NCI-H526 (cell line): ENCODE results near the gene GEMIN4.
"Not testable (repeated sequence)": the region's sequence is repeated elsewhere in the genome, so short reads cannot be mapped to it uniquely, and the experiment has no call there.

Experiments used
- DNase-seq, 2 experiments: peaks; one replicate each; lab custom pipeline; 2025; lab: John Stamatoyannopoulos, UW

The GEMIN4 gene

GRCh38 chr17:752002-752619 lies at the start of gene GEMIN4:
Gene GEMIN4 (minus strand): TSS chr17:752264. CDS start chr17:752142, 122 bp downstream.
- peak; percentile 10 to 91 for DNase-seq

- no peak for DNase-seq
Observed at GRCh38 chr17:801660-802059, 49.6 kb upstream of the GEMIN4 start.

GRCh38 chr17:800446-801242 lies 48.6 kb upstream of the GEMIN4 start:
- DNase-seq: no peak

GRCh38 chr17:799261-799660 lies 47.2 kb upstream of the GEMIN4 start:
- no peak for DNase-seq

- no peak for DNase-seq
Observed at GRCh38 chr17:798246-798645, 46.2 kb upstream of the GEMIN4 start.

- no peak for DNase-seq
Observed at GRCh38 chr17:797236-797840, 45.3 kb upstream of the GEMIN4 start.

GRCh38 chr17:796609-797008 lies 44.5 kb upstream of the GEMIN4 start:
- no peak for DNase-seq

GRCh38 chr17:795721-796120 lies 43.7 kb upstream of the GEMIN4 start:
- DNase-seq: no peak

GRCh38 chr17:795276-795675 lies 43.2 kb upstream of the GEMIN4 start:
- DNase-seq: no peak

GRCh38 chr17:794876-795275 lies 42.8 kb upstream of the GEMIN4 start:
- peak in 1 of 2 experiments; percentile 71 for DNase-seq

- no peak for DNase-seq
Observed at GRCh38 chr17:792277-792676, 40.2 kb upstream of the GEMIN4 start.

- DNase-seq: no peak
Observed at GRCh38 chr17:791829-792228, 39.8 kb upstream of the GEMIN4 start.

- DNase-seq: not testable (repeated sequence)
Observed at GRCh38 chr17:790874-791247, 38.8 kb upstream of the GEMIN4 start.

- not testable (repeated sequence) for DNase-seq
Observed at GRCh38 chr17:789931-790873, 38.1 kb upstream of the GEMIN4 start.

GRCh38 chr17:789160-789840 lies 37.2 kb upstream of the GEMIN4 start:
- DNase-seq: no peak

- no peak for DNase-seq
Observed at GRCh38 chr17:788551-788950, 36.5 kb upstream of the GEMIN4 start.

- DNase-seq: no peak
Observed at GRCh38 chr17:787641-788221, 35.7 kb upstream of the GEMIN4 start.

GRCh38 chr17:785901-786300 lies 33.8 kb upstream of the GEMIN4 start:
- DNase-seq: not testable (repeated sequence)

- no peak for DNase-seq
Observed at GRCh38 chr17:784143-784542, 32.1 kb upstream of the GEMIN4 start.

GRCh38 chr17:781805-782731 lies 30.0 kb upstream of the GEMIN4 start, which contains the start of the genes GLOD4 and MRM3:
Gene GLOD4 (minus strand): TSS chr17:782280. CDS start chr17:782255, 25 bp downstream.
Gene MRM3 (plus strand): TSS chr17:782353. CDS start chr17:782379, 26 bp downstream.
- peak; percentile 65 to 83 for DNase-seq
